ENCODE measurements around the gene ZNF785. TPM values are rescaled to one million over a fixed set of nuclear protein-coding genes. Genes with fewer than 3 reads are reported as not detected.

ZNF785 gene
- total RNA-seq, 1 experiment from 2014 or later: 16.0 TPM

DNA sequence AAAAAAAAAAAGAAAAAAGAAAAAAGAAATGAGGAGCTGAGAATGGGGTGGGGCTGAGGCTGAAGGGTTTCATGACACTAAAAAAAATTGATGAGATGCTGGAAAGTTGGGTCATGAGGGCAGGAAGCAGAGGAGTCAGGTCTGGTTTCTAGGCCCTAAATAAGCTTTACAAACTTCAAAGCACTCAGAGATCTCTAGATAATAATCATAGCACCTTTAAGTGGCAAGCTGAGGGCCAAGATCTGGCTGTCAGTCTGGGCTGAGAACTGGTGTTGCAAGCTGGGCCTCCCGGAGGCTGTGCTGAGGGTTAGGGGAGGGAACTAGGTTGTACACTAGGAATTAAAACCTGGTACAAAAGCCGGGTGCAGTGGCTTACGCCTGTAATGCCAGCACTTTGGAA is 33.7 kb downstream of the ZNF785 start (continued):
- no peak for TF ChIP-seq FOXP4 (CRISPR knock-in tag; IDR thresholded peaks at IDR 0.05)
- no peak for TF ChIP-seq FOXP1 (CRISPR knock-in tag; IDR thresholded peaks at IDR 0.05; ENCODE audit: borderline replicate concordance)
- TF ChIP-seq E2F5 (CRISPR knock-in tag; IDR thresholded peaks at IDR 0.05): no peak
- no peak for TF ChIP-seq OVOL2 (CRISPR knock-in tag; IDR thresholded peaks at IDR 0.05; ENCODE audit: borderline replicate concordance)
- no peak for TF ChIP-seq ZBTB21 (CRISPR knock-in tag; IDR thresholded peaks at IDR 0.05; ENCODE audit: borderline replicate concordance)
- TF ChIP-seq, protein P1, sequence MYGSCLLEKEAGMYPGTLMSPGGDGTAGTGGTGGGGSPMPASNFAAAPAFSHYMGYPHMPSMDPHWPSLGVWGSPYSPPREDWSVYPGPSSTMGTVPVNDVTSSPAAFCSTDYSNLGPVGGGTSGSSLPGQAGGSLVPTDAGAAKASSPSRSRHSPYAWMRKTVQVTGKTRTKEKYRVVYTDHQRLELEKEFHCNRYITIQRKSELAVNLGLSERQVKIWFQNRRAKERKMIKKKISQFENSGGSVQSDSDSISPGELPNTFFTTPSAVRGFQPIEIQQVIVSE (CRISPR knock-in tag; IDR thresholded peaks at IDR 0.05; ENCODE audit: borderline replicate concordance): no peak
- TF ChIP-seq E2F4 (CRISPR knock-in tag; IDR thresholded peaks at IDR 0.05; ENCODE audit: borderline replicate concordance, low read depth): no peak
- no peak for TF ChIP-seq TEAD1 (CRISPR knock-in tag; IDR thresholded peaks at IDR 0.05)
- TF ChIP-seq TCF7 (CRISPR knock-in tag; IDR thresholded peaks at IDR 0.05; ENCODE audit: low read depth): no peak
- no peak for TF ChIP-seq SMAD4 (CRISPR knock-in tag; IDR thresholded peaks at IDR 0.05)

- Mint-ChIP-seq H3K27me3 (ENCODE audit: low read depth) (no peaks in the 10 kb centered on the region), H3K4me3 (no peak overlapping the region; the same call in 1 of the 2 replicates), H3K4me1 (peaks cover 20% of the 10 kb centered on the region), H3K9me3 (no peaks in the 10 kb centered on the region; the same call in 1 of the 2 replicates), H3K36me3 (peaks cover 11% of the 10 kb centered on the region), H3K27ac (no peak overlapping the region; the same call in 1 of the 2 replicates)
- ChIA-PET CTCF (interaction anchor here (1.4 kb wide), 1 partner anchor 13 kb away, joined by 5 read pairs; no protein-coding TSS in a partner anchor), POLR2A (no interaction called here)
- DNase-seq (ENCODE audit: low spot score) (no peak), ATAC-seq (no peak)
- TF ChIP-seq ZNF121 (CRISPR knock-in tag; IDR thresholded peaks at IDR 0.05) (no peak), FOXP4 (CRISPR knock-in tag; IDR thresholded peaks at IDR 0.05) (no peak), STAT6 (CRISPR knock-in tag; conservative IDR thresholded peaks at IDR 0.05; ENCODE audit: low read depth) (no peak), MAX (CRISPR knock-in tag; IDR thresholded peaks at IDR 0.05) (no peak), TEAD1 (CRISPR knock-in tag; IDR thresholded peaks at IDR 0.05) (no peak), CTCF (IDR thresholded peaks at IDR 0.05) (no peak), ZNF263 (CRISPR knock-in tag; IDR thresholded peaks at IDR 0.05; ENCODE audit: low read depth) (no peak), ZNF416 (CRISPR knock-in tag; IDR thresholded peaks at IDR 0.05) (no peak), PRDM15 (CRISPR knock-in tag; IDR thresholded peaks at IDR 0.05) (no peak), FOXJ3 (CRISPR knock-in tag; IDR thresholded peaks at IDR 0.05; ENCODE audit: borderline replicate concordance) (no peak)
Measured at GRCh38 chr16:30548416-30549253, 36.9 kb downstream of the ZNF785 start.
